Lung (tissue), 12 donors: ENCODE results near the gene HS1BP3. TPM values are rescaled to one million over a fixed set of nuclear protein-coding genes. Genes with fewer than 3 reads are reported as not detected.

Experiments used
- ATAC-seq: fragments of 200-7000 bp; cut with Tn5 transposase; one replicate; pipeline ENCODE4 v1.9.1; 2020; ENCODE audit warnings: moderate number of reproducible peaks; ENCODE audit not compliant: insufficient read depth, low FRiP score
- DNase-seq, 3 donors: peaks; one replicate each; pipeline ENCODE4 v3.0.0-alpha.2; 2013 to 2017
- H3K27ac ChIP-seq, 2 donors: one replicate each; pipeline ENCODE4 v1.5.1; 2013; ENCODE audit warnings: mild to moderate bottlenecking in 2 of 2, moderate library complexity in 2 of 2, control low read depth in 1 of 2, inconsistent platforms in 1 of 2, low read depth in 1 of 2, low read length in 1 of 2
- H3K27me3 ChIP-seq, 3 donors: one replicate each; pipeline ENCODE4 v1.5.1; 2013; ENCODE audit warnings: low read length in 2 of 3; ENCODE audit not compliant: control insufficient read depth in 3 of 3, insufficient read depth in 3 of 3
- H3K36me3 ChIP-seq, 4 donors: one replicate each; pipeline ENCODE4 v1.5.1; 2013; ENCODE audit warnings: low read length in 4 of 4, mild to moderate bottlenecking in 1 of 4, moderate library complexity in 1 of 4; ENCODE audit not compliant: control insufficient read depth in 4 of 4, insufficient read depth in 4 of 4
- H3K4me1 ChIP-seq, 5 donors: one replicate each; pipeline ENCODE4 v1.5.1; 2013; ENCODE audit warnings: low read length in 5 of 5, mild to moderate bottlenecking in 2 of 5, moderate library complexity in 1 of 5; ENCODE audit not compliant: control insufficient read depth in 5 of 5, insufficient read depth in 5 of 5
- H3K4me3 ChIP-seq: one replicate; pipeline ENCODE4 v1.5.1; 2013; ENCODE audit warnings: mild to moderate bottlenecking, control low read depth, moderate library complexity
- H3K9ac ChIP-seq, 2 donors: one replicate each; pipeline ENCODE4 v1.5.1; 2013; ENCODE audit warnings: low read length in 2 of 2, control low read depth in 1 of 2; ENCODE audit not compliant: insufficient read depth in 1 of 2
- H3K9me3 ChIP-seq, 4 donors: one replicate each; pipeline ENCODE4 v1.5.1; 2013; ENCODE audit warnings: low read length in 3 of 4, mild to moderate bottlenecking in 1 of 4, moderate library complexity in 1 of 4; ENCODE audit not compliant: control insufficient read depth in 4 of 4, insufficient read depth in 3 of 4
- WGBS, 2 donors: extraction: QIAGEN DNeasy Blood & Tissue Kit; methylation state at CpG; one replicate each; pipeline ENCODE4 v1.1.7; 2013; 5-methylcytosine and 5-hydroxymethylcytosine counted together
- polyA plus RNA-seq, 2 donors: library from polyadenylated mRNA; stranded (reverse); fragments of 200-250 nt; gene quantifications; one replicate each; pipeline ENCODE4 v1.2.1, GENCODE V29; 2013
- total RNA-seq, 2 donors: library from RNA; depleted of rRNA in 1 of 2; stranded (reverse); fragments of >200 nt in 1 of 2; gene quantifications; one replicate each; pipeline ENCODE4 v1.2.1, GENCODE V29; 2014 to 2021
- TF ChIP-seq, protein P1 (sequence below): IDR thresholded peaks from 2 replicates; pipeline ENCODE4 v1.5.1; 2012; ENCODE audit warnings: mild to moderate bottlenecking; ENCODE audit errors: control extremely low read depth, extremely low read depth
- donor health status: control.
- donor health status: control.
- donor health status: Bipolar disorder and iron deficiency.
- donor health status: healthy.
- donor health status: DM: yes; HTN: yes; CAD: no.

Gene HS1BP3
- total and polyA plus RNA-seq, 4 donors = 25.4 to 41.4 (median 33.4) TPM

DNA sequence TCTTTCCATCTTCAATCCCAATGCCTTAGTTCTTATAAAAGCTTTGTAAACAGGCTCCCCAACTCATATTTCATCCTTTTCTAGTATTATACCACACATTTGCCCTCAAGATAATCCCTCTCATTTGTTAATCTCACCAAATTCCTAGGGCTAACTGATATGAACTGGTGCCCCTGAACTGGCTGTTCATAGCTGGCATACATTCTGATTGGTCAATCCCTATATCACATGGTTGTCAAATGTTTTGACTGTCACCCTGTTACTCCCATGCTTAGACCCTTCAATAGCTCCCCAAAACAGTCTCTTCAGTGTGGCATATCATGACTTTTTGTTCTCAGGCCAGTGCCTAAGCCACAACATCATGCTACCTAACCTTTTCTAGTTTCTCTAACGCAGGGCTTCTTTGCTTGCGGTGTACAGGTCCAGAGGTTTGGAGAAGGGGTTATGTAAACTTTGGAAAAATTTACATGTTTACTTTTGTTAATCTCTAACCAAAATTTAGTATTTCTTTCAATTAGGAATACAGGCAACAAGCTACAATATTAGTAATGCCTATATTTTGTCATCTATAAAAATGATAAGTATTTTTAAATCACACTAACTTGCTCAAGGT, 46.5 kb upstream of the HS1BP3 start:
- WGBS, 2 donors = 79 to 92% methylated on average over 2 of the region's 2 CpGs
- H3K9me3 ChIP-seq = no peaks in the 10 kb centered on the region
- TF ChIP-seq, protein P1, sequence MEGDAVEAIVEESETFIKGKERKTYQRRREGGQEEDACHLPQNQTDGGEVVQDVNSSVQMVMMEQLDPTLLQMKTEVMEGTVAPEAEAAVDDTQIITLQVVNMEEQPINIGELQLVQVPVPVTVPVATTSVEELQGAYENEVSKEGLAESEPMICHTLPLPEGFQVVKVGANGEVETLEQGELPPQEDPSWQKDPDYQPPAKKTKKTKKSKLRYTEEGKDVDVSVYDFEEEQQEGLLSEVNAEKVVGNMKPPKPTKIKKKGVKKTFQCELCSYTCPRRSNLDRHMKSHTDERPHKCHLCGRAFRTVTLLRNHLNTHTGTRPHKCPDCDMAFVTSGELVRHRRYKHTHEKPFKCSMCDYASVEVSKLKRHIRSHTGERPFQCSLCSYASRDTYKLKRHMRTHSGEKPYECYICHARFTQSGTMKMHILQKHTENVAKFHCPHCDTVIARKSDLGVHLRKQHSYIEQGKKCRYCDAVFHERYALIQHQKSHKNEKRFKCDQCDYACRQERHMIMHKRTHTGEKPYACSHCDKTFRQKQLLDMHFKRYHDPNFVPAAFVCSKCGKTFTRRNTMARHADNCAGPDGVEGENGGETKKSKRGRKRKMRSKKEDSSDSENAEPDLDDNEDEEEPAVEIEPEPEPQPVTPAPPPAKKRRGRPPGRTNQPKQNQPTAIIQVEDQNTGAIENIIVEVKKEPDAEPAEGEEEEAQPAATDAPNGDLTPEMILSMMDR = no peak
- no peaks in the 10 kb centered on the region for H3K27me3 ChIP-seq
- H3K4me3 ChIP-seq = no peak overlapping the region
- no peak overlapping the region for H3K27ac ChIP-seq
- peaks cover 0 to 25% (median 2%) of the 10 kb centered on the region in 5 donors for H3K4me1 ChIP-seq
- DNase-seq (no peak), ATAC-seq (no peak)
- peaks cover 0 to 10% (median 1%) of the 10 kb centered on the region in 4 donors for H3K36me3 ChIP-seq
- no peak overlapping the region for H3K9ac ChIP-seq

DNA sequence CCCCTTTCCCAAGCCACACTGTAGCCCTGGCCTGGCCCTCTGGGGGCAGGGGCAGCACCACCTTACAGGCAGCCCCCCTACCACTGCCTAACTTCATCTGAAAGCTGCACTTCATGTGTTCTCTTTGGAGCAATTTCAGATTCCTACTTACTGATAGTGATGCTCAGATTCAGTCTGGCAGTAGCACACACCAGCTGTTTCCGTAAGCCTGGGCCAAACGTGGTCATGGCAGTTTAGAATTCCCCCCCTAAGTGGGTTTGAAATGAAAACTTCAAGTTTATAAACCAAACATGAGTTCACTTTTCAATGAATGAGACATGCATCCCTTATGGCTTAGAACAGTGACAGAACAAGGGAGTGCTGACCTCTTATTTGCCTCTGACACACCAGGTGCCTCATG, 45.5 kb upstream of the HS1BP3 start:
- WGBS, 2 donors = 89 to 90% methylated on average over 2 of the region's 2 CpGs
- Histone ChIP-seq H3K9me3 (no peaks in the 10 kb centered on the region), H3K4me3 (no peak overlapping the region), H3K27ac (no peak overlapping the region), H3K36me3 (peaks cover 0 to 10% (median 1%) of the 10 kb centered on the region in 4 donors), H3K9ac (no peak overlapping the region), H3K27me3 (no peaks in the 10 kb centered on the region), H3K4me1 (peaks cover 0 to 33% (median 2%) of the 10 kb centered on the region in 5 donors)
- DNase-seq = peak; percentile 60 to 77 (median 68)
- ATAC-seq = no peak
- TF ChIP-seq, protein P1 = no peak

DNA sequence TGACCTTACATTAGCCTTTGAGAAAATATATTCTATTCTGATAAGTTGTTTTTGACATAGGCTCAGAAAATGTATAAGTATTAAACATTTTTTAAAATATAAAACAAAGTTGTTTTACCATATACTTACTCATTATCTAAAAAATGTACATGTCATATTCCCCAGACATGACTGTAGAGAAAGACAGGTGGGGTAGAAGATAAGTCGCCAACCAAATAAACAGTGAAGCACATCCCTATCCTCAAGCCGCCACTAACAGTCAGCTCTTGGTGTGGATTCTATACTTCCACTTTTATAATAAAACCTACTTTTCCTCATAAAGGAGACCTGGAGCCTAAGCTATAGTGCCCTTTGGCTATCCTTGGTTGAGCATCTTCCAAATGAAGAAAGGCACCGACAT, 42.4 kb upstream of the HS1BP3 start:
- Histone ChIP-seq H3K9me3 (no peaks in the 10 kb centered on the region), H3K4me3 (no peak overlapping the region), H3K4me1 (peaks cover 0 to 35% (median 2%) of the 10 kb centered on the region in 5 donors), H3K36me3 (peaks cover 0 to 10% (median 0%) of the 10 kb centered on the region in 4 donors), H3K9ac (no peak overlapping the region), H3K27me3 (no peaks in the 10 kb centered on the region), H3K27ac (no peak overlapping the region)
- WGBS, 2 donors = 84 to 92% methylated on average over 3 of the region's 3 CpGs
- TF ChIP-seq, protein P1 = no peak
- no peak for ATAC-seq
- DNase-seq = no peak

DNA sequence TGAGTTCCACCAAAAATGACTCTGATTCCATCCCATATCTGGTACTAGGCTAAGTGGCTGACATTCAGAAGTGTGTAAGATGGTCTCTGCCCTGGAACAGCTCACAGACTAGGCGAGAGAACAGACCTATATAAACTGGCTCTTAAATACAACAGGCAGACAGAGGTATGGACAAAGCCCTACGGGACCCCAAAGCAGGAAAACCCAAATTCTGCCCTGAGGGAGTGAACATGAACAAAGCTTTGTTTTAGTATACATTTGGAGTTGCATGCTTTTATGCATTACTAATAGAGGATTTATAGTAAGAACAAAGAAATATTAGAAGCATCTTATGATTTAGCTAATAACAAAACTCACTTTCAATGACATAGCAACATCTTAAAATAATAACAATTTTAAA, 41.2 kb upstream of the HS1BP3 start:
- no peak overlapping the region for H3K27ac ChIP-seq
- no peak for DNase-seq
- H3K4me3 ChIP-seq = no peak overlapping the region
- WGBS, 2 donors = 96 to 98% methylated on average over 2 of the region's 2 CpGs
- H3K4me1 ChIP-seq = peaks cover 0 to 35% (median 2%) of the 10 kb centered on the region in 5 donors
- H3K9ac ChIP-seq = no peak overlapping the region
- no peaks in the 10 kb centered on the region for H3K27me3 ChIP-seq
- H3K36me3 ChIP-seq = peaks cover 0 to 10% (median 2%) of the 10 kb centered on the region in 4 donors
- TF ChIP-seq, protein P1 = no peak
- H3K9me3 ChIP-seq = no peaks in the 10 kb centered on the region
- no peak for ATAC-seq
